Measurements from ENCODE around the gene DDRGK1.

DDRGK1 gene

GRCh38 chr20:3199976-3200755, 4.3 kb downstream of the DDRGK1 start:
- peaks cover 24% of the 10 kb centered on the region for H3K79me1 ChIP-seq (ENCODE audit: low read depth, low read length)
- no peak overlapping the region for H2AFZ ChIP-seq (ENCODE audit: low read length)
- H3K4ac ChIP-seq (ENCODE audit: low read length), result no peak overlapping the region
- no peak overlapping the region for H3K27ac ChIP-seq (replicated peaks; ENCODE audit: low read length)
- H2BK12ac ChIP-seq (ENCODE audit: low read length), result no peak overlapping the region
- peaks cover 0 to 2% of the 10 kb centered on the region in 2 donors for H3K9me3 ChIP-seq (replicated peaks in 1 of 2; ENCODE audit: control insufficient read depth in 2 of 2, insufficient read depth in 1 of 2, low read depth in 1 of 2, low read length in 2 of 2)
- peaks cover 33 to 58% of the 10 kb centered on the region in 2 donors for H3K36me3 ChIP-seq (replicated peaks in 1 of 2; ENCODE audit: control insufficient read depth in 2 of 2, insufficient read depth in 2 of 2, low read length in 2 of 2)
- no peak overlapping the region for H4K91ac ChIP-seq (ENCODE audit: low read depth, low read length, poor library complexity)
- no peak overlapping the region for H3K9ac ChIP-seq (ENCODE audit: low read depth, low read length, poor library complexity)
- H3K4me2 ChIP-seq (ENCODE audit: insufficient read depth, low read length, poor library complexity, severe bottlenecking), result no peak overlapping the region
- no peak overlapping the region for H4K8ac ChIP-seq (ENCODE audit: low read depth, low read length)
- no peak overlapping the region for H2BK15ac ChIP-seq (ENCODE audit: low read length)
- peak overlapping the region; percentile 43 for H3K23ac ChIP-seq (ENCODE audit: low read depth, low read length, poor library complexity)
- no peak overlapping the region for H2BK5ac ChIP-seq (ENCODE audit: low read length)
- no peak overlapping the region for H2BK120ac ChIP-seq (ENCODE audit: low read depth, low read length)
- no peak overlapping the region for H2AK5ac ChIP-seq (ENCODE audit: low read depth, low read length)
- no peaks in the 10 kb centered on the region for H3K27me3 ChIP-seq (ENCODE audit: control insufficient read depth in 3 of 3, insufficient read depth in 3 of 3, low read depth in 1 of 3, low read length in 3 of 3)
- no CpG with 5 or more reads among the region's 27 CpGs for WGBS, 2 donors (ENCODE audit: extremely low coverage in 2 of 2, insufficient read length in 2 of 2, insufficient replicate concordance in 1 of 2)
- peaks cover 0 to 5% of the 10 kb centered on the region in 2 donors for H3K4me1 ChIP-seq (ENCODE audit: control insufficient read depth in 2 of 2, insufficient read depth in 1 of 2, low read depth in 1 of 2, low read length in 2 of 2)
- DNase-seq (ENCODE audit: low spot score), result no peak
- no peak overlapping the region for H3K18ac ChIP-seq (ENCODE audit: low read length)
- peak overlapping the region in 1 of 2 donors; percentile 6 for H3K4me3 ChIP-seq (ENCODE audit: low read length in 2 of 2)
- H3K14ac ChIP-seq (ENCODE audit: low read length), result no peak overlapping the region

GRCh38 chr20:3199206-3199605, 5.3 kb downstream of the DDRGK1 start:
- H3K4me1 ChIP-seq (ENCODE audit: control insufficient read depth in 2 of 2, insufficient read depth in 1 of 2, low read depth in 1 of 2, low read length in 2 of 2), result peaks cover 0 to 5% of the 10 kb centered on the region in 2 donors
- H3K4ac ChIP-seq (ENCODE audit: low read length), result no peak overlapping the region
- 100% methylated on average over 1 of the region's 2 CpGs for WGBS, 2 donors (ENCODE audit: extremely low coverage in 2 of 2, insufficient read length in 2 of 2, insufficient replicate concordance in 1 of 2)
- peaks cover 0 to 2% of the 10 kb centered on the region in 2 donors for H3K9me3 ChIP-seq (replicated peaks in 1 of 2; ENCODE audit: control insufficient read depth in 2 of 2, insufficient read depth in 1 of 2, low read depth in 1 of 2, low read length in 2 of 2)
- no peak overlapping the region for H2AK5ac ChIP-seq (ENCODE audit: low read depth, low read length)
- H2AFZ ChIP-seq (ENCODE audit: low read length), result no peak overlapping the region
- H3K18ac ChIP-seq (ENCODE audit: low read length), result no peak overlapping the region
- no peak overlapping the region for H2BK5ac ChIP-seq (ENCODE audit: low read length)
- no peak overlapping the region for H3K23ac ChIP-seq (ENCODE audit: low read depth, low read length, poor library complexity)
- no peak overlapping the region for H3K9ac ChIP-seq (ENCODE audit: low read depth, low read length, poor library complexity)
- no peak overlapping the region for H4K8ac ChIP-seq (ENCODE audit: low read depth, low read length)
- DNase-seq (ENCODE audit: low spot score), result no peak
- no peak overlapping the region for H3K14ac ChIP-seq (ENCODE audit: low read length)
- H3K4me3 ChIP-seq (ENCODE audit: low read length in 2 of 2), result no peak overlapping the region
- H4K91ac ChIP-seq (ENCODE audit: low read depth, low read length, poor library complexity), result no peak overlapping the region
- H3K4me2 ChIP-seq (ENCODE audit: insufficient read depth, low read length, poor library complexity, severe bottlenecking), result no peak overlapping the region
- H3K27me3 ChIP-seq (ENCODE audit: control insufficient read depth in 3 of 3, insufficient read depth in 3 of 3, low read depth in 1 of 3, low read length in 3 of 3), result no peaks in the 10 kb centered on the region
- H2BK12ac ChIP-seq (ENCODE audit: low read length), result no peak overlapping the region
- H3K27ac ChIP-seq (replicated peaks; ENCODE audit: low read length), result no peak overlapping the region
- no peak overlapping the region for H2BK15ac ChIP-seq (ENCODE audit: low read length)
- peaks cover 43 to 67% of the 10 kb centered on the region in 2 donors for H3K36me3 ChIP-seq (replicated peaks in 1 of 2; ENCODE audit: control insufficient read depth in 2 of 2, insufficient read depth in 2 of 2, low read length in 2 of 2)
- H2BK120ac ChIP-seq (ENCODE audit: low read depth, low read length), result no peak overlapping the region
- H3K79me1 ChIP-seq (ENCODE audit: low read depth, low read length), result peaks cover 24% of the 10 kb centered on the region

- DNase-seq (ENCODE audit: low spot score), result no peak
- no peaks in the 10 kb centered on the region for H3K4me1 ChIP-seq (ENCODE audit: control insufficient read depth in 2 of 2, insufficient read depth in 1 of 2, low read depth in 1 of 2, low read length in 2 of 2)
- peaks cover 63 to 88% of the 10 kb centered on the region in 2 donors for H3K36me3 ChIP-seq (replicated peaks in 1 of 2; ENCODE audit: control insufficient read depth in 2 of 2, insufficient read depth in 2 of 2, low read length in 2 of 2)
These were observed 8.8 kb downstream of the DDRGK1 start for GRCh38 chr20:3195590-3196237.

GRCh38 chr20:3194617-3195280, 9.7 kb downstream of the DDRGK1 start:
- Histone ChIP-seq H2BK5ac (ENCODE audit: low read length) (no peak overlapping the region), H3K14ac (ENCODE audit: low read length) (no peak overlapping the region), H3K4me1 (ENCODE audit: control insufficient read depth in 2 of 2, insufficient read depth in 1 of 2, low read depth in 1 of 2, low read length in 2 of 2) (no peaks in the 10 kb centered on the region), H3K9ac (ENCODE audit: low read depth, low read length, poor library complexity) (peak overlapping the region; percentile 44), H3K4me3 (ENCODE audit: low read length in 2 of 2) (peak overlapping the region in 1 of 2 donors; percentile 1), H3K9me3 (replicated peaks in 1 of 2; ENCODE audit: control insufficient read depth in 2 of 2, insufficient read depth in 1 of 2, low read depth in 1 of 2, low read length in 2 of 2) (no peaks in the 10 kb centered on the region), H3K23ac (ENCODE audit: low read depth, low read length, poor library complexity) (peak overlapping the region; percentile 43), H3K36me3 (replicated peaks in 1 of 2; ENCODE audit: control insufficient read depth in 2 of 2, insufficient read depth in 2 of 2, low read length in 2 of 2) (peaks cover 60 to 88% of the 10 kb centered on the region in 2 donors), H3K4me2 (ENCODE audit: insufficient read depth, low read length, poor library complexity, severe bottlenecking) (no peak overlapping the region), H3K18ac (ENCODE audit: low read length) (no peak overlapping the region), H4K91ac (ENCODE audit: low read depth, low read length, poor library complexity) (peak overlapping the region; percentile 30), H4K8ac (ENCODE audit: low read depth, low read length) (no peak overlapping the region), H3K27me3 (ENCODE audit: control insufficient read depth in 3 of 3, insufficient read depth in 3 of 3, low read depth in 1 of 3, low read length in 3 of 3) (no peaks in the 10 kb centered on the region), H2AK5ac (ENCODE audit: low read depth, low read length) (no peak overlapping the region), H2BK120ac (ENCODE audit: low read depth, low read length) (no peak overlapping the region), H2BK12ac (ENCODE audit: low read length) (no peak overlapping the region), H2AFZ (ENCODE audit: low read length) (no peak overlapping the region), H3K79me1 (ENCODE audit: low read depth, low read length) (peaks cover under 1% of the 10 kb centered on the region), H3K4ac (ENCODE audit: low read length) (no peak overlapping the region), H3K27ac (replicated peaks; ENCODE audit: low read length) (no peak overlapping the region), H2BK15ac (ENCODE audit: low read length) (no peak overlapping the region)
- WGBS, 2 donors (ENCODE audit: extremely low coverage in 2 of 2, insufficient read length in 2 of 2, insufficient replicate concordance in 1 of 2), result no CpG with 5 or more reads among the region's 10 CpGs
- DNase-seq (ENCODE audit: low spot score), result no peak

More at GRCh38 chr20:3195590-3196237, 8.8 kb downstream of the DDRGK1 start:
- Histone ChIP-seq H3K4ac (ENCODE audit: low read length) (no peak overlapping the region), H4K91ac (ENCODE audit: low read depth, low read length, poor library complexity) (no peak overlapping the region), H3K79me1 (ENCODE audit: low read depth, low read length) (peaks cover 5% of the 10 kb centered on the region), H3K4me2 (ENCODE audit: insufficient read depth, low read length, poor library complexity, severe bottlenecking) (no peak overlapping the region), H3K23ac (ENCODE audit: low read depth, low read length, poor library complexity) (no peak overlapping the region), H3K27me3 (ENCODE audit: control insufficient read depth in 3 of 3, insufficient read depth in 3 of 3, low read depth in 1 of 3, low read length in 3 of 3) (no peaks in the 10 kb centered on the region), H3K14ac (ENCODE audit: low read length) (no peak overlapping the region), H2AFZ (ENCODE audit: low read length) (no peak overlapping the region), H3K4me3 (ENCODE audit: low read length in 2 of 2) (no peak overlapping the region), H3K27ac (replicated peaks; ENCODE audit: low read length) (no peak overlapping the region), H3K9ac (ENCODE audit: low read depth, low read length, poor library complexity) (peak overlapping the region; percentile 21), H3K9me3 (replicated peaks in 1 of 2; ENCODE audit: control insufficient read depth in 2 of 2, insufficient read depth in 1 of 2, low read depth in 1 of 2, low read length in 2 of 2) (peaks cover 0 to 2% of the 10 kb centered on the region in 2 donors), H2AK5ac (ENCODE audit: low read depth, low read length) (no peak overlapping the region), H2BK15ac (ENCODE audit: low read length) (no peak overlapping the region), H2BK120ac (ENCODE audit: low read depth, low read length) (no peak overlapping the region), H2BK12ac (ENCODE audit: low read length) (no peak overlapping the region), H4K8ac (ENCODE audit: low read depth, low read length) (no peak overlapping the region), H3K18ac (ENCODE audit: low read length) (no peak overlapping the region), H2BK5ac (ENCODE audit: low read length) (peak overlapping the region; percentile 24)
- no CpG with 5 or more reads among the region's 7 CpGs for WGBS, 2 donors (ENCODE audit: extremely low coverage in 2 of 2, insufficient read length in 2 of 2, insufficient replicate concordance in 1 of 2)
